Peyer's patch (tissue), 4 donors: ENCODE measurements around the gene RBP3. TPM values are rescaled to one million over a fixed set of nuclear protein-coding genes. Genes with fewer than 3 reads are reported as not detected.
A peak's percentile ranks its signal among the peaks of the same experiment; 100 is the strongest.

Experiments
- DNase-seq, 3 donors: peaks; one replicate each; pipeline ENCODE4 v3.0.0-alpha.2; 2017 to 2019
- H3K27ac ChIP-seq, 4 donors: fragments of 200-600 bp; sonication (generic); one replicate each; pipeline ENCODE4 v1.5.1; 2016 to 2019
- H3K27me3 ChIP-seq, 2 donors: fragments of 200-600 bp; sonication (generic); one replicate each; pipeline ENCODE4 v1.5.1; 2019
- H3K36me3 ChIP-seq, 3 donors: fragments of 200-600 bp; sonication (generic); one replicate each; pipeline ENCODE4 v1.5.1; 2016 to 2019
- H3K4me1 ChIP-seq, 4 donors: fragments of 200-600 bp; sonication (generic); one replicate each; pipeline ENCODE4 v1.5.1; 2016 to 2019
- H3K4me3 ChIP-seq, 4 donors: fragments of 200-600 bp; sonication (generic); 1 replicate in 3 of 4; 2 replicates in 1 of 4; pipeline ENCODE4 v1.5.1; 2016 to 2019; ENCODE audit warnings: mild to moderate bottlenecking in 1 of 4
- H3K9me3 ChIP-seq, 4 donors: fragments of 200-600 bp; sonication (generic); one replicate each; pipeline ENCODE4 v1.5.1; 2016 to 2019; ENCODE audit warnings: mild to moderate bottlenecking in 1 of 4
- POLR2A ChIP-seq, 2 donors: fragments of 450-650 bp; IDR thresholded peaks; one replicate each; pipeline ENCODE4 v1.5.1; 2017; ENCODE audit warnings: antibody characterized with exemption in 2 of 2, mild to moderate bottlenecking in 2 of 2, moderate library complexity in 2 of 2
- total RNA-seq, 4 donors: library from RNA; depleted of rRNA; stranded (reverse); fragments of >200 nt; gene quantifications; one replicate each; pipeline ENCODE4 v1.1.0, GENCODE V29; 2016
- TF ChIP-seq, protein P1 (sequence below), 6 experiments: fragments of 450-650 bp in 4 of 6; fragments of 200-600 bp in 2 of 6; sonication (generic) in 1 of 6; IDR thresholded peaks; one replicate each; pipeline ENCODE4 v1.5.1; 2017 to 2019; ENCODE audit warnings: antibody characterized with exemption in 6 of 6, mild to moderate bottlenecking in 3 of 6, moderate library complexity in 1 of 6

RBP3 gene
- total RNA-seq: not detected

- peak in 1 of 3 donors; percentile 30 for DNase-seq
- Histone ChIP-seq H3K4me1 (peaks cover 0 to 8% (median 0%) of the 10 kb centered on the region in 4 donors), H3K9me3 (no peaks in the 10 kb centered on the region), H3K36me3 (no peaks in the 10 kb centered on the region), H3K27ac (no peak within 1 kb of the TSS), H3K4me3 (no peak within 1 kb of the TSS), H3K27me3 (no peaks in the 10 kb centered on the region)
- TF ChIP-seq, protein P1, sequence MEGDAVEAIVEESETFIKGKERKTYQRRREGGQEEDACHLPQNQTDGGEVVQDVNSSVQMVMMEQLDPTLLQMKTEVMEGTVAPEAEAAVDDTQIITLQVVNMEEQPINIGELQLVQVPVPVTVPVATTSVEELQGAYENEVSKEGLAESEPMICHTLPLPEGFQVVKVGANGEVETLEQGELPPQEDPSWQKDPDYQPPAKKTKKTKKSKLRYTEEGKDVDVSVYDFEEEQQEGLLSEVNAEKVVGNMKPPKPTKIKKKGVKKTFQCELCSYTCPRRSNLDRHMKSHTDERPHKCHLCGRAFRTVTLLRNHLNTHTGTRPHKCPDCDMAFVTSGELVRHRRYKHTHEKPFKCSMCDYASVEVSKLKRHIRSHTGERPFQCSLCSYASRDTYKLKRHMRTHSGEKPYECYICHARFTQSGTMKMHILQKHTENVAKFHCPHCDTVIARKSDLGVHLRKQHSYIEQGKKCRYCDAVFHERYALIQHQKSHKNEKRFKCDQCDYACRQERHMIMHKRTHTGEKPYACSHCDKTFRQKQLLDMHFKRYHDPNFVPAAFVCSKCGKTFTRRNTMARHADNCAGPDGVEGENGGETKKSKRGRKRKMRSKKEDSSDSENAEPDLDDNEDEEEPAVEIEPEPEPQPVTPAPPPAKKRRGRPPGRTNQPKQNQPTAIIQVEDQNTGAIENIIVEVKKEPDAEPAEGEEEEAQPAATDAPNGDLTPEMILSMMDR (IDR thresholded peaks at IDR 0.05): no peak
- no peak for TF ChIP-seq POLR2A (IDR thresholded peaks at IDR 0.05)
Measured at GRCh38 chr10:47348138-47348651, at the start of gene RBP3. TSS of gene RBP3 (plus strand) at chr10:47348363. CDS start at chr10:47348485, 122 bp downstream.

- DNase-seq: no peak
- H3K4me3 ChIP-seq: no peak overlapping the region
- peaks cover 0 to 11% (median 4%) of the 10 kb centered on the region in 4 donors for H3K4me1 ChIP-seq
- H3K27ac ChIP-seq: no peak overlapping the region
- no peak for TF ChIP-seq POLR2A (IDR thresholded peaks at IDR 0.05)
- TF ChIP-seq, protein P1 (IDR thresholded peaks at IDR 0.05): no peak
- H3K9me3 ChIP-seq: no peaks in the 10 kb centered on the region
- peaks cover 0 to 13% of the 10 kb centered on the region in 2 donors for H3K27me3 ChIP-seq
- H3K36me3 ChIP-seq: no peaks in the 10 kb centered on the region
Measured at GRCh38 chr10:47298715-47299114, 49.4 kb upstream of the RBP3 start.

DNA sequence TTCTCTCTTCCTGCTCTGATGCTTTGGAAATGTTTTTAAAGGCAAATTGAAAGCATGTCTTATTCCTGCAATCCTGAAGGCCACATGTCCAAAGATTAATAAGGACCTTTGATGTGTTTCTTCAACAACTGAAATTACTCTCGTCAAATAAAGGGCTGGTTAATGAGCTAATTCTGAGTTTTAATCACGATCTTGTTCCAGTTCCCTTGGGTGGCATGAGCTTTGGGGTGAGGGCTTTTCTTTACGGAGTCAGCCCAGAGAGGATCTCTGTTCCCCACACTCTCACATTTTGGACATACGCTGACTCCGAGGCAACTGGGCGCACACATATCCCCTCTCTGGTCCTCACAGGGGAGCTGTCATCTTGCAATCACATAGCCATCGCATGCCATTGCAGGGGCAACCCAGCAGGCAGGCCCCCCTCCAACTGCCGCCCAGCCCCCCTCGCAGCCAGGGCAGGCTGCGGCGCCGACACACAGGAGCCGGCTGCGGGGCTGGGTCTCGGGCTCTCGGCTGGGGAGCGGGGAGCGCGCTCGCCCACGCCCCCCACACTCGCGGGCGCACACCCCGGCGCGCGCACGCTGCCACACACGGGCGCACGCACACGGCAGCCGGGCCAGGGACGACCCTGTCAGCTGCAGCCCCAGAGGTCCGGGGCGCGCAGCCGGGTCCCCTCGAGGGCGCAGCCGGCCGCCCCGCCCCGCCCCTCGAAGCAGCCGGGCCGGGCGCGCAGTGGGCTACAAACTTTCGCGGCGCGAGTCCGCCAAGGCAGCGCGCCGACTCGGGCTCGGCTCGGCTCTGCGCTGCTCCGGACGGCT is 48.3 kb upstream of the RBP3 start, which contains the start of gene GDF10:
TSS of gene GDF10 (plus strand) at position 587 of the 818 bp plus-strand sequence. CDS start 455 bp downstream, outside the sequence.
- peaks cover 0 to 13% of the 10 kb centered on the region in 2 donors for H3K27me3 ChIP-seq
- DNase-seq: no peak

DNA sequence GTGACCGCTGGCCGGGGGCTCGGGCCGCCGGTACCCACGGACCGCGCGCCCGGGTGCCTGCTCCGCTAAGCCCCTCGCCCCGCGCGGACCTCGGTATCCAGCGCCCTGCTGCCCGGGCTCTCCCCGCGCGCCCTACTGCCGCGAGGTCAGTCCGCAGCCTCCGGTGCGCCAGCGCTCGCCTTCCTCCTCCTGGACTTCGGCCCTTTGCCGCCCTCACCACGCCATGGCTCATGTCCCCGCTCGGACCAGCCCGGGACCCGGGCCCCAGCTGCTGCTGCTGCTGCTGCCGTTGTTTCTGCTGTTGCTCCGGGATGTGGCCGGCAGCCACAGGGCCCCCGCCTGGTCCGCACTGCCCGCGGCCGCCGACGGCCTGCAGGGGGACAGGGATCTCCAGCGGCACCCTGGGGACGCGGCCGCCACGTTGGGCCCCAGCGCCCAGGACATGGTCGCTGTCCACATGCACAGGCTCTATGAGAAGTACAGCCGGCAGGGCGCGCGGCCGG is 47.7 kb upstream of the RBP3 start:
- Histone ChIP-seq H3K9me3 (no peaks in the 10 kb centered on the region), H3K27ac (no peak overlapping the region), H3K36me3 (no peaks in the 10 kb centered on the region), H3K4me1 (peaks cover 0 to 11% (median 4%) of the 10 kb centered on the region in 4 donors), H3K27me3 (peaks cover 0 to 13% of the 10 kb centered on the region in 2 donors), H3K4me3 (peak overlapping the region; percentile 2 to 46 (median 44))
- DNase-seq: no peak
- TF ChIP-seq, protein P1 (IDR thresholded peaks at IDR 0.05): no peak
- no peak for TF ChIP-seq POLR2A (IDR thresholded peaks at IDR 0.05)

More for the DNA sequence above, 48.3 kb upstream of the RBP3 start, which contains the start of gene GDF10:
- H3K36me3 ChIP-seq: no peaks in the 10 kb centered on the region
- peaks cover 0 to 11% (median 4%) of the 10 kb centered on the region in 4 donors for H3K4me1 ChIP-seq
- no peaks in the 10 kb centered on the region for H3K9me3 ChIP-seq
- TF ChIP-seq POLR2A (IDR thresholded peaks at IDR 0.05): no peak
- TF ChIP-seq, protein P1 (IDR thresholded peaks at IDR 0.05): no peak
- peak within 1 kb of the TSS; percentile 2 to 46 (median 44) for H3K4me3 ChIP-seq
- no peak within 1 kb of the TSS for H3K27ac ChIP-seq

DNA sequence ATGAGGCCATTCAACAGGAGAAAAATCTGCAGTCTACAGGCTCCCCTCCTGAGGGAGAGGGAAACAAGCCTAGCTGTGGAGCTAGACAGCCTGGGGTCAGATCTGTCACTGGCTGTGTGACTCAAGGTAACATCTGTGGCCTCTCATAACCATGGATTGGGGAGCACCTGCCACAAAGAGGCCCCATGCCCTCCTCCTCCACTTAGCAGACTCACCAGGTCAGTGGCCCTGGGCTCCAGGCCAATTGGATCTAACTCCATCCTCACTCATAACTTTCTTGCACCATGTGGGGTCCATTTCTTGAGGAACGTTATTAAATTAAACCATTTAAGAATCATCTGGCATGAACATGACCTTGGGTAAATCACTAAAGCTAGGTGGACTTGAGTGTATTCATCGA is 46.3 kb upstream of the RBP3 start:
- Histone ChIP-seq H3K4me3 (no peak overlapping the region), H3K27ac (no peak overlapping the region), H3K9me3 (no peaks in the 10 kb centered on the region), H3K36me3 (no peaks in the 10 kb centered on the region), H3K27me3 (peaks cover 0 to 13% of the 10 kb centered on the region in 2 donors), H3K4me1 (peaks cover 0 to 11% (median 4%) of the 10 kb centered on the region in 4 donors)
- DNase-seq: no peak
- TF ChIP-seq, protein P1 (IDR thresholded peaks at IDR 0.05): no peak
- no peak for TF ChIP-seq POLR2A (IDR thresholded peaks at IDR 0.05)
